NCI-H1092 (cell line): ENCODE results near the gene SERINC3.

Source experiments
- DNase-seq: peaks from one replicate; lab custom pipeline; 2025; lab: John Stamatoyannopoulos, UW

The SERINC3 gene

DNA sequence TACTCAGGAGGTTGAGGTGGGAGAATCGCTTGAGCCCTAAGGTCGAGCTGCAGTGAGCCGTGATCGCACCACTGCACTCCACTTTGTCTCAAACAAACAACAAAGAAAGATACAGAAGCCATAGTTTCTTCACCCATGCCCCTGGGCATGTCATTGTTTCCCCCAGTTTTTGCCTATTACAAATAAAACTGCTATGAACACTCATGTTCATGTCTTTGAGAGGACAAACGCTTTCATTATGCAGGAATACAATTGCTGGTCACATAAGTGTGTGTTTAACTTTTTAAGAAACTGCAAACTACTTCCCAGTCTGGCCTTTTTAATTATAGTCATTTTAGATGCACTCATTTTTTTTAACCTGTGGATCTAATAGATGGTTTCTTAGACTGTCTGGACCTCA is 58.4 kb downstream of the SERINC3 start:
- DNase-seq = no peak

DNA sequence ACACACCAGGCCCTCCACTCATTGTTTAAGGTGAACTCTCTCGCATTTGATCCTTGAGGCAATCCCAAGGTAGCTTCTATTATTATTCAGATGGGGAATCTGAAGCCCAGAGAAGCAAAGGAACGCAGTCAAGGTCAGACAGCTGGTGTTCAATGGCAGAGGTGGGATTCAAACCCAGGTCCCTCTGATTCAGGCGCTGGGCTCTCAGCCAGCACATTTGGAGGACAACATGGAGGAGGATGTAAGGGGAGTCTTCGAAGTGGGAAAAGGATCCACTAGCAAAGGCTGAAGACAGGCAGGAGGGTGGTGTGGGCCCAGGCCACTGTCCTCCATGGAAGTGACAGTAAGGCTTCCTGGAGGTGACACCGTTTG is 60.1 kb downstream of the SERINC3 start:
- DNase-seq = no peak

DNA sequence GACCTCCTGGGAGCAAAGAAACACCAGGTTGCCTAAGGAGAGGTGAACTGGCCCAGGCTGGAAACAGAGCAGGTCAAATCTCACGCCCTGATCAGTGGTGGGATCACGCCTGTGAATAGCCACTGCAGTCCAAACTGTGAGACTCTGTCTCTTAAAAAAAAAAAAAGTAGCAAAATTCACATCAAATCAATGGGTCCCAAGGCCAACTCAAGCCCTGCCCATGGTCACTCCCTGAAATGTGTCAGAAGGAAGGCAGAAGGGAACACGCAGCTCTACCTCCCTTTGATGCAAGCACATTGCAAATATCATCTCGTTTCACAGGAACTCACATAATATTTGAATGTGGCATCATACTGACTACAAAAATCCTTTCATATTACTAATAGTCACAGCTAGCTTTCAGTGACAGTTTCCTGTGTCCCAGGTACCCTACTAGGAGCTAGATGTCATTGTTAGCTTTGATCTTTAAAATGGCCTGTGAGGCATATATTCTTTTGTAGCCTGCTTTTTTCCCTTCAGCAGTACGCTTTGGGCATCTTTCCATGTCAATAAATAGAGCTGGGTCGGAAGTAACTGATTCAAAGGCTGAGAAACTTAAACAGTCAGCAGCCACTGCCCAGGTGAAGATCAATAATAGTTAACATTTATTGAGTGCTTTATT is 60.6 kb downstream of the SERINC3 start:
- no peak for DNase-seq

DNA sequence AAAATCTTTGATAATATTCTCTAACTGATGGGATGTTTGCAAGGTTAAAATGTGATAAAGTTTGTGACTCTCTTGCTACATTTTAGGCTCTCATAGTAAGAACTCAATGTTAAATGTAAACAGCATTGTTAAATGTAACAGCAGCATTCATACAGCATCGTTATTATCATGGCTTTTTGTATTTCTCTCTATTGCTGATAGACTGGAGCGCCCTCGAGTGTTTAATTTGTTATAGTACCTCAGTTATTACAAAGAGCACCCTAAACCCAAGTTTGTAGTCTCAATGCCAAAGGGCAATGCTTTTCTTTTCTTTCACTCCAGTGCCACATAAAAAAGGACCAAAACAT is 61.1 kb downstream of the SERINC3 start:
- DNase-seq = peak; percentile 2

DNA sequence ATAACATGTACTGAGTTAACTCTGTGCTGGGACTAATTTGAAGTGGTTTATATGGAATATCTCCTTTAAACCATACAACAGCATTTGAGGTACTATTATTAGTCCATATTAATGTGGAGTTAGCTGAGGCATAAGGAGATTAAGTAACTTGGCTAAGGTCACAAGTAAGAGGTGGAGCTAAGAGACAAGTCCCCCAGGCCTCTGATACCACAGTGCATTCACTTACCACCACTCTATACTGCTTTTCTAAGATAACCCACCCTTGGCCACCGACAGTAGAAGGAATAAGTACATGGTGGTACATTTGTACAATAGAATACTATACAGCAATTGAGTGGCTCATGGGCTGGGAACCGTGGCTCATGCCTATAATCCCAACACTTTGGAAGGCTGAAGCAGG is 62.6 kb downstream of the SERINC3 start:
- DNase-seq = no peak

DNA sequence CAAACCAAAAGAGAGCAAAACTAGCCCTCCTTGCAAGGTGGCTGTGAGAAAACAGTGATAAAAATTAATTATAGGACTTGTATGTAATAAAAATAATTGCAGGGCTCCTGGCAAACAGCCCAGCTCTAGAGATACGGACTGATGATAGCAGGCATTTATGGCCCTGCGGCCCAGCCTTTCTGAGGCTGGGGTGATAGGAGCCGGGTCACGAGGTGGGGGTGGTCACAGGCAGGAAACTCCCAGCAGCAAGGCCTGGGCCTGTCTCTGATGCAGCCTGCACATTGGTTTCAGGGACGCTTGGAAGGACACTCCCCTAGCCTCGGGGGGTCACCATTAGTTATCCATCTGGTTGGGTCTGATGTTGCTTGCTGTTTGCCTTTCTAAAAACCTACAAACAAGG is 64.9 kb downstream of the SERINC3 start:
- DNase-seq = no peak

DNA sequence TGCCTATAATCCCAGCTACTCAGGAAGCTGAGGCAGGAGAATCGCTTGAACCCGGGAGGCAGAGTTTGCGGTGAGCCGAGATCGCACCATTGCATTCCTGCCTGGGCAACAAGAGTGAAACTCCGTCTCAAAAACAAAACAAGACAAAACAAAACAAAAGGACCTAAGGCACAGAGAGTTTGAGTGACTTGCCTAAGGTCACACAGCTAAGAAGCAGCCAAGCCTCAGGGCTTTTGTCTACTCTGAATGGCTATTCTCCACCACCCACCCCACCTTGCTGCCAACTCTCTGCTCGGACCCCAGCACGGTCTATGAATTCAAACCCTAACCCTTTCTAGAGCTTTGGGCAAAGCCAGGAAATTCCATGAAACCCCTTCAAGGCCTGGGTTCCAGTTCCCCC is 65.3 kb downstream of the SERINC3 start:
- no peak for DNase-seq

DNA sequence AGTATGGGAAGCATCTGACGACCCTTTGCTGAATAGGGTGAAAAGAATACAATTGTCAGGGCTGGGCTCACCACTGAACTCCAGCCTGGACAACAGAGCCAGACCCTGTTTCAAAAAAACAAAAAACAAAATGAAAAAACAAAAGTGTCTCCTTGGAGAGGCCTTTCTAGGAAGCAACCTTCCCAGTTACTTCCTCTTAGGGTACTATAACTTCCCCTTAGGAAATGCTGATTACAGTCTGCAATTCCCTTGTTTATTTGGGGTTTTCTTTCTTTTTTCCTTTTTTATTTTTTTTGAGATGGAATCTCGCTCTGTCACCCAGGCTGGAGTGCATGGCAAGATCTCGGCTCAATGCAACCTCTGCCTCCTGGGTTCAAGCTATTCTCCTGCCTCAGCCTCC is 66.7 kb downstream of the SERINC3 start:
- no peak for DNase-seq

DNA sequence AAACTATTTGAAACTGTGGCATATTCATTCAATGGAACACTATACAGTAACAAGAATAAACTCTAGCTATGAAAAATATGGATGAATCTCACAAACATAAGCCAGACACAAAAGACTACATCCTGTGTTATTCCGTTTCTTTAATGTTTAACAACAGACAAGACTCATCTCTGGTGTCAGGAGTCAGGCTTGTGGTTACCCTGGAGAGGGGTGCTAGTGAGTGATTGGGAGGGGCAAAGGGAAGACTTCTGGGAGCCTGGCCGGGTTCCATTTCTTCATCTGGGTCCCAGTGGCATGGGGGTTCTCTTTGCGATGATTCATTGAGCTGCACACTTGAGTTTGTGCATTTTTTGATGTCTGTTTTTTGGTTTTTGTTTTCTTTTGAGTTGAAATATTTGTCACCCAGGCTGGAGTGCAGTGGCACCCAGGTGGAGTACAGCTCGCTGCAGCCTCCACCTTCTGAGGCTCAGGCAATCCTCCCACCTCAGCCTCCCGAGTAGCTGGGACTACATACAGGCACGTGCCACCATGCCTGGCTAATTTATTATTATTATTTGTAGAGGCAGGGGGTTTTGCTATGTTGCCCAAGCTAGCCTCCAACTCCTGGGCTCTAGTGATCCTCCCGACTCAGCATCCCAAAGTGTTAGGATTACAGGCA is 67.4 kb downstream of the SERINC3 start:
- DNase-seq = no peak

DNA sequence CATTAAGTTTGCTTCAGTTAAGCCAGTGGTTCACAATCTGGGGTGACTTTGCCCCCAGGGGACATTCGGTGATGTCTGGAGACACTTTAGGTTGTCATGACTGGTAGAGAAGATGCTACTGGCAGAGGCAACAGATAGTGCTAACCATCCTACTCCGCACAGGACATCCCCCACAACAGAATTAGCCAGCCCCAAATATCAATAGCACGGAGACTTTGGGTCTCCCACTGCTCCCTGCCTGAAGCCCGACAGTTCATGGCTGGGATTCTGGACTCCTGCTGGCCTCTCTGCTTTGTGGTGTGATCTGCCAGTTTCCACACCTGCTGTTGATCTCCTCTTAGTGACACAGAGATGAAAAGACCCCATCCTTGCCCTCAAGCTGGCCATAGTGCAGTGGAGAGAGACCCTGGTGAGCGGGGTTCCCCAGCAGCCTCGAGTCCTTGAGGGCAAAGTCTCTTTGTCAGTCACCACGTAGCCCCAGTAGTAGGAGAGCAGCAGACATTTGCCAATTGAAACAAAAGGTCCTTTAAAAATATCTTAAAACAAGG is 70.9 kb downstream of the SERINC3 start:
- no peak for DNase-seq

DNA sequence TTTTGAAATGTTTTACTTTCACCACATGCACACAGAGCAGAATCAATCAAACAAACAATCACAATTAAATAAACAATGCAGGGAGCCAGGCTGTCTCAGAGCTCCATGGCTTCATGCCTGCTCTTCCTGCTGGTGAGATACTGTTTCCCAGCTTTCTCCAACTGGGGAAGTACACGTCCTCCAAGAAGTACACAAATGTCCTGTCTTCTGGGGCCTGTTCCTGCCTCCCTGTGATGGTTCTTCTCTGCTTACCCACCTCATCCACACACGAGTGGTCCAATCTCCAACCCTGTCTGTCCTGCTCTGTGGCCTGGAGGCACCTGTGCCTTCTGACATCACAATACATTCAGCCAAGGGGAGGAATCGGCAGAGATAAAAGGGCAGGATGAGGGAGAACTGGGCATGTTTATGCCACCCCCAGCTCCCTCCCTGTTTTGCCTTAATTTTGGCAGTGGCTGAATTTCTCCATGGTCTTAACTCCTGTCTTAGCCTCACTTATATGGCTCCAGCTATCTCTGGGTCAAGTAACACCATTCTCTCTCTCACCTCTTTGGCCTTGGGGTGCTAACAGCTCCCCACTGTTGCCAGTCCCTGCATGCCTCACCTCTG is 71.5 kb downstream of the SERINC3 start:
- no peak for DNase-seq

DNA sequence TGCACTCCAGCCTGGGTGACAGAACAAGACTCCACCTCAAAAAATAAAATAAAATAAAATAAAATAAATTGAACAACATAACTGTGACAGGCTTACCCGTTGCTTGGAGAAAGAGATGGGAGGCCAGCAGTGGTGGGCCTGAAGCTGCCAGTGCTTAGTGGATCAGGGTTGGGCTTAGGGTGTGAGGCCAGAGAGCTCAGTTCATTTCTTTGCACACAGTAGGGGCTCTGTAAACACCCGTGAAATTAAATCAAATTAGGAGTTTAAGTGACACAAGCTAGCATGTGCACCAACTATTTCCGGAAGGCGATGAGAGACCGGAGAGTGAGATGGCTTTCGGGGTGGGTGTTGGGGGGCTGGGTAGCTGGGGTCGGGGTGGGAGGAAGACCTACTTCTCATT is 72.0 kb downstream of the SERINC3 start:
- DNase-seq = no peak

DNA sequence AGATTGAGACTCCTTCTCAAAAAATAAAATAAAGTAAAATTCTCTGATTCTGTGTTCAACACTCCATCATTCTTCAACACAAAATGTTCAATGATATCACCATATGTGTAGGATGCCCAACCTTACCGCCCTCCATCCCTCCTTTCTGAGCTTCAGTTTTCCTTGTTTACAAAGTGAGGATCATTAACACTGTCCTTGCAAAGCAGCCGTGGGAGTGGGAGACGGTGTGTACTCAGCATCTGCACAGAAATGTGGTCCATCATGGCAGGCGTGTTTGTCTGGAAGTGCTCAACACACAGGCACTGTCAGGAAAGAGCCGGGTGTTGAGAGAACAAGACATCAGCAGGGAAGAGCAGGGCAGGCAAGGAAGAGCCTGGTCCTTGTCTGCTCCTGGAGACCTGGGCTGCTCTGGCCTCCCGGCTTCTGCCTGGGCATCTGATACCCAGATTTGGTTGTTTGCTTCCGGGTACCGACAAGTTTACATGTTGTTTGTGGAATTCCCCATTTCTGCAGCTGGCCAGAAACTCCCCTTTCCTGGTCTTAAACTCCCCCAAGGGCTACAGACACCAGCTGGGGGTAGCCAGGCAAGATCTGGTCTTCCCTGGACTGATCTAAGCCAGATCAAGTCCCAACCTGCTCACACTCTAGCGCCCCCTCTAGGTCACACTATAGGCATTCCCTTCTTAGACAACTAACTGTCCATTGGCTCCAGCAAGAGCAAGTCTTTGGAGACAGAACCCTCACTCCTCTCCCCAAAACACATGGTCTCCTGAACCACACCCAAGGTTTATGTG is 72.9 kb downstream of the SERINC3 start:
- no peak for DNase-seq

DNA sequence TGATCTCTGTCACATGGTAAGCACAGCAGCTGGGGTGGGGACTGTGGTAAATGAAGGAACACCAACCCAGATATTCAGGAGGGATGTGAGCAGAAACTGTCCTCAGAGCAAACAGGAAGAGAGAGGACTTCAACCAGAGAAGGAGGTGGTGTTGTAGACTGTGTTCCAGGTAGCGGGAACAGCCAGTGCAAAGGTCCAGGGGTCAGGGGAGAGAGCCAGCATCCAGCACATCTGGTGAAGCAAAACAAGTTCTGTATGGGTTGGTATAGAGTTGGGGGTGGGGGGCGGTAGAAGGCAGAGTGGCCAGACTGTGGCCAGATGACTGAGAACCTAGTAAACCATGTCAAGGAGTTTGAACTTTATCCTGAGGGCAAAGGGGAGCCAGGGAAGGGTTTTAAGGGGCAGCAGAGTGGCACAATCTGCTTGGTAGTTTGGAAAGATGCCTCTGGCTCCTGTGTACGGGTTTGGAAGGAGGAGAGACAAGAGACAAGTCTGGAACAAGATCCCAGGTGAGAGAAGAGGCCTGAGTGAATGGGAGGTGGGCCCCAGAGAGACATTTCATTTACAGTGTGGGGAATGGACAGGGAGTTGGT is 73.9 kb downstream of the SERINC3 start:
- DNase-seq = no peak
